ENCODE data around the gene SLC25A43.

SLC25A43 gene

DNA sequence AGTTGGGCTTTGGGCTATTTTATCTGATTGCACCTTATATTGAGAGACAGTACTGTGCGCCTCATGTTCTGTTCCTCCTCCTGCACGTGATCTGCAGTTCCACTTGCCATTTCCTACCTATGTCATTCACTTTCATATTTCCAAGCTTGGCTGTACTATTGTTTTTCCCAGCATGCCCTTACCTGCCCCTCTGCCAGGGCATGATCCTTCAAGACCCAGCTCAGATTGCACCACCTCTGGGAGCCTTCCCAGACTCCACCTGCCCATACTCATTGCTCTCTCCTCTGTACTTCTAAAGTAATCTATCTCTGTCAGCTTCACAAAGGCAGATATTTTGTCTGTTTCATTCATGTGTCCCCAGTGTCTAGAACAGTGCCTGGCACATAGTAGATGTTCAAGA lies 80.7 kb downstream of the SLC25A43 start:
- POLR2A ChIA-PET, result no interaction called here
- no peak overlapping the region for H3K27ac ChIP-seq (ENCODE audit: extremely low read depth, low read depth, low read length)
- CTCF ChIA-PET, result interaction anchor here (0.6 to 1.9 kb wide), 6 partner anchors 9 to 93 kb away, joined by 3 to 15 read pairs (median 4); no protein-coding TSS in a partner anchor
- TF ChIP-seq ZNF664 (tag by site-specific recombination; IDR thresholded peaks at IDR 0.05) (peak; percentile 61; the same call in 1 of the 2 replicates), ZNF776 (tag by site-specific recombination; IDR thresholded peaks at IDR 0.05; ENCODE audit: borderline replicate concordance) (no peak)
- H3K36me3 ChIP-seq (ENCODE audit: control insufficient read depth in 2 of 2, insufficient read depth in 1 of 2, low read length in 2 of 2), result no peaks in the 10 kb centered on the region
- no peak overlapping the region for H3K4me3 ChIP-seq (ENCODE audit: low read depth, low read length)
- H3K9me3 ChIP-seq (ENCODE audit: control insufficient read depth, insufficient read depth, low read depth, low read length), result no peaks in the 10 kb centered on the region
- H3K4me1 ChIP-seq (ENCODE audit: control insufficient read depth, insufficient read depth, low read length), result no peaks in the 10 kb centered on the region

DNA sequence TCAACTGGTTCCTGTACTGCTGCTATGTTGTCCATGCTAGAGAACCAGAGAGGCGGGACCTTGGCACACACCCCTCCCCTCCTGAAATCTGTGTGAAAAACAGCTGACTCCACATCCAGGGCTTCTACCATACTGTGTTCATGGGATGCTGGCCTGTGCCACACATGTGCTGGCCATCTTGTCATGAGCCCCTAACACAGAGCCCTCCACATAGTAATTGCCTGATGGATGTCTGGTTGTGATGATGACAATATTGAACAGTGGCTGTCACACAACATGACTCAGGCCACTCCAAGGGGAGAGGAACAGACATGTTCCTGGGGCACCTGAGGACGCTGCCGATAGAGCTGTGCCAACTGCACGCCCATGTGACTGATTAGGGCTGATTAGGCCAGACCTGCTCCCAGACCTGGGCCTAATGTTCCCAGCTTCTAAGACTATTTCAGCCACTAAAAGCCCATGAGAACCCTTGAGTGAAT lies 82.2 kb downstream of the SLC25A43 start:
- H3K4me3 ChIP-seq (ENCODE audit: low read depth, low read length), result no peak overlapping the region
- no peaks in the 10 kb centered on the region for H3K9me3 ChIP-seq (ENCODE audit: control insufficient read depth, insufficient read depth, low read depth, low read length)
- no peak overlapping the region for H3K27ac ChIP-seq (ENCODE audit: extremely low read depth, low read depth, low read length)
- H3K36me3 ChIP-seq (ENCODE audit: control insufficient read depth in 2 of 2, insufficient read depth in 1 of 2, low read length in 2 of 2), result no peaks in the 10 kb centered on the region
- ChIA-PET POLR2A (interaction anchor here (1.5 kb wide), 1 partner anchor 13 kb away, joined by 3 read pairs; the partner anchor contains the start of gene SLC25A5), CTCF (interaction anchor here (0.6 to 2.5 kb wide), 9 partner anchors 8 to 288 kb away, joined by 3 to 15 read pairs (median 3); partner anchors contain the start of gene SLC25A5)
- H3K4me1 ChIP-seq (ENCODE audit: control insufficient read depth, insufficient read depth, low read length), result no peaks in the 10 kb centered on the region
- TF ChIP-seq ZBTB20 (tag by site-specific recombination; IDR thresholded peaks at IDR 0.05) (peak; percentile 64; the same call in 1 of the 2 replicates), PRDM10 (tag by site-specific recombination; IDR thresholded peaks at IDR 0.05) (no peak)

DNA sequence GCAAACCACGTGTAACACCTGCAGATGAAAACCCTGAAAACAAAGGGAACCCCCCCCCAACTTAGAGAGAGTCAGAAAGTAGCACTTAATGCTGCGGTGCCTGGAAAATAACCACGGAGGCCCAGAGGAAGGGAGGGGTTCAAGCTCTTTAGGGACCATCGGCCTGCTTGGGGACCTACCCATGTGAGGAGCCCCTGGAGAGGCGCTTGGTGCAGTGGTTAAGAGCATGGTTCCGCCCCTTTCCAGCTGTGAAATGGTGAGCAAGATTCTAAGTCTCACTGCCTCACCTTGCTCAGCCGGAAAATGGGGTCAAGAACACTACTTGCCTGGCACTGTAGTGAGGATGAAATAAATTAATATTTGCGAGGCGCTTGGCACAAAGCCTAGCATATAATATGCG lies 82.9 kb downstream of the SLC25A43 start:
- CTCF ChIA-PET, result interaction anchor here (0.6 to 2.5 kb wide), 11 partner anchors 9 to 192 kb away, joined by 3 to 16 read pairs (median 3); partner anchors contain the start of gene SLC25A5
- Histone ChIP-seq H3K4me1 (ENCODE audit: control insufficient read depth, insufficient read depth, low read length) (no peaks in the 10 kb centered on the region), H3K36me3 (ENCODE audit: control insufficient read depth in 2 of 2, insufficient read depth in 1 of 2, low read length in 2 of 2) (no peaks in the 10 kb centered on the region), H3K27ac (ENCODE audit: extremely low read depth, low read depth, low read length) (no peak overlapping the region), H3K4me3 (ENCODE audit: low read depth, low read length) (no peak overlapping the region), H3K9me3 (ENCODE audit: control insufficient read depth, insufficient read depth, low read depth, low read length) (no peaks in the 10 kb centered on the region)
- POLR2A ChIA-PET, result interaction anchor here (1.5 kb wide), 1 partner anchor 14 kb away, joined by 3 read pairs; the partner anchor contains the start of gene SLC25A5
- TF ChIP-seq ZNF18 (tag by site-specific recombination; IDR thresholded peaks at IDR 0.05) (no peak), ZBTB8A (tag by site-specific recombination; IDR thresholded peaks at IDR 0.05) (no peak), ZNF558 (tag by site-specific recombination; IDR thresholded peaks at IDR 0.05) (no peak), TRIM28 (IDR thresholded peaks at IDR 0.05; ENCODE audit: borderline replicate concordance, low read length) (no peak), ZNF37A (tag by site-specific recombination; IDR thresholded peaks at IDR 0.05) (no peak), ZNF830 (tag by site-specific recombination; IDR thresholded peaks at IDR 0.05; ENCODE audit: low read depth) (no peak), ZNF530 (tag by site-specific recombination; IDR thresholded peaks at IDR 0.05; ENCODE audit: low read depth) (no peak), ZNF623 (tag by site-specific recombination; IDR thresholded peaks at IDR 0.05) (no peak)
- TF ChIP-seq, protein P1, sequence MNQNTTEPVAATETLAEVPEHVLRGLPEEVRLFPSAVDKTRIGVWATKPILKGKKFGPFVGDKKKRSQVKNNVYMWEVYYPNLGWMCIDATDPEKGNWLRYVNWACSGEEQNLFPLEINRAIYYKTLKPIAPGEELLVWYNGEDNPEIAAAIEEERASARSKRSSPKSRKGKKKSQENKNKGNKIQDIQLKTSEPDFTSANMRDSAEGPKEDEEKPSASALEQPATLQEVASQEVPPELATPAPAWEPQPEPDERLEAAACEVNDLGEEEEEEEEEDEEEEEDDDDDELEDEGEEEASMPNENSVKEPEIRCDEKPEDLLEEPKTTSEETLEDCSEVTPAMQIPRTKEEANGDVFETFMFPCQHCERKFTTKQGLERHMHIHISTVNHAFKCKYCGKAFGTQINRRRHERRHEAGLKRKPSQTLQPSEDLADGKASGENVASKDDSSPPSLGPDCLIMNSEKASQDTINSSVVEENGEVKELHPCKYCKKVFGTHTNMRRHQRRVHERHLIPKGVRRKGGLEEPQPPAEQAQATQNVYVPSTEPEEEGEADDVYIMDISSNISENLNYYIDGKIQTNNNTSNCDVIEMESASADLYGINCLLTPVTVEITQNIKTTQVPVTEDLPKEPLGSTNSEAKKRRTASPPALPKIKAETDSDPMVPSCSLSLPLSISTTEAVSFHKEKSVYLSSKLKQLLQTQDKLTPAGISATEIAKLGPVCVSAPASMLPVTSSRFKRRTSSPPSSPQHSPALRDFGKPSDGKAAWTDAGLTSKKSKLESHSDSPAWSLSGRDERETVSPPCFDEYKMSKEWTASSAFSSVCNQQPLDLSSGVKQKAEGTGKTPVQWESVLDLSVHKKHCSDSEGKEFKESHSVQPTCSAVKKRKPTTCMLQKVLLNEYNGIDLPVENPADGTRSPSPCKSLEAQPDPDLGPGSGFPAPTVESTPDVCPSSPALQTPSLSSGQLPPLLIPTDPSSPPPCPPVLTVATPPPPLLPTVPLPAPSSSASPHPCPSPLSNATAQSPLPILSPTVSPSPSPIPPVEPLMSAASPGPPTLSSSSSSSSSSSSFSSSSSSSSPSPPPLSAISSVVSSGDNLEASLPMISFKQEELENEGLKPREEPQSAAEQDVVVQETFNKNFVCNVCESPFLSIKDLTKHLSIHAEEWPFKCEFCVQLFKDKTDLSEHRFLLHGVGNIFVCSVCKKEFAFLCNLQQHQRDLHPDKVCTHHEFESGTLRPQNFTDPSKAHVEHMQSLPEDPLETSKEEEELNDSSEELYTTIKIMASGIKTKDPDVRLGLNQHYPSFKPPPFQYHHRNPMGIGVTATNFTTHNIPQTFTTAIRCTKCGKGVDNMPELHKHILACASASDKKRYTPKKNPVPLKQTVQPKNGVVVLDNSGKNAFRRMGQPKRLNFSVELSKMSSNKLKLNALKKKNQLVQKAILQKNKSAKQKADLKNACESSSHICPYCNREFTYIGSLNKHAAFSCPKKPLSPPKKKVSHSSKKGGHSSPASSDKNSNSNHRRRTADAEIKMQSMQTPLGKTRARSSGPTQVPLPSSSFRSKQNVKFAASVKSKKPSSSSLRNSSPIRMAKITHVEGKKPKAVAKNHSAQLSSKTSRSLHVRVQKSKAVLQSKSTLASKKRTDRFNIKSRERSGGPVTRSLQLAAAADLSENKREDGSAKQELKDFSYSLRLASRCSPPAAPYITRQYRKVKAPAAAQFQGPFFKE (tag by site-specific recombination; IDR thresholded peaks at IDR 0.05; ENCODE audit: borderline replicate concordance), result no peak
- TF ChIP-seq, protein P2, sequence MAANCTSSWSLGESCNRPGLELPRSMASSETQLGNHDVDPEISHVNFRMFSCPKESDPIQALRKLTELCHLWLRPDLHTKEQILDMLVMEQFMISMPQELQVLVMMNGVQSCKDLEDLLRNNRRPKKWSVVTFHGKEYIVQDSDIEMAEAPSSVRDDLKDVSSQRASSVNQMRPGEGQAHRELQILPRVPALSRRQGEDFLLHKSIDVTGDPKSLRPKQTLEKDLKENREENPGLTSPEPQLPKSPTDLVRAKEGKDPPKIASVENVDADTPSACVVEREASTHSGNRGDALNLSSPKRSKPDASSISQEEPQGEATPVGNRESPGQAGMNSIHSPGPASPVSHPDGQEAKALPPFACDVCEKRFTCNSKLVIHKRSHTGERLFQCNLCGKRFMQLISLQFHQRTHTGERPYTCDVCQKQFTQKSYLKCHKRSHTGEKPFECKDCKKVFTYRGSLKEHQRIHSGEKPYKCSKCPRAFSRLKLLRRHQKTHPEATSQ (tag by site-specific recombination; IDR thresholded peaks at IDR 0.05), result no peak
- TF ChIP-seq, protein P3, sequence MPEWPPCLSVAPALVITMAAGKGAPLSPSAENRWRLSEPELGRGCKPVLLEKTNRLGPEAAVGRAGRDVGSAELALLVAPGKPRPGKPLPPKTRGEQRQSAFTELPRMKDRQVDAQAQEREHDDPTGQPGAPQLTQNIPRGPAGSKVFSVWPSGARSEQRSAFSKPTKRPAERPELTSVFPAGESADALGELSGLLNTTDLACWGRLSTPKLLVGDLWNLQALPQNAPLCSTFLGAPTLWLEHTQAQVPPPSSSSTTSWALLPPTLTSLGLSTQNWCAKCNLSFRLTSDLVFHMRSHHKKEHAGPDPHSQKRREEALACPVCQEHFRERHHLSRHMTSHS (tag by site-specific recombination; IDR thresholded peaks at IDR 0.05), result no peak

All from HEK293 (cell line).